Measurements from ENCODE around the gene TF.

The TF gene

GRCh38 chr3:133760916-133761315 is 14.7 kb downstream of the TF start:
- CTCF ChIA-PET: no interaction called here
- DNase-seq (ENCODE audit: extremely low spot score): no peak

GRCh38 chr3:133761605-133762484 is 15.7 kb downstream of the TF start:
- CTCF ChIA-PET: no interaction called here
- DNase-seq (ENCODE audit: extremely low spot score): no peak
- TF ChIP-seq NFRKB (IDR thresholded peaks at IDR 0.05) (no peak), PKNOX1 (IDR thresholded peaks at IDR 0.05) (no peak), SP1 (IDR thresholded peaks at IDR 0.05) (no peak), CTBP1 (IDR thresholded peaks at IDR 0.05; ENCODE audit: borderline replicate concordance) (no peak), HDGF (IDR thresholded peaks at IDR 0.05; ENCODE audit: borderline replicate concordance) (no peak), SUZ12 (IDR thresholded peaks at IDR 0.05) (no peak), ARNT (IDR thresholded peaks at IDR 0.05) (no peak), FOXK2 (IDR thresholded peaks at IDR 0.05) (no peak), FOXM1 (IDR thresholded peaks at IDR 0.05; ENCODE audit: borderline replicate concordance) (no peak)
- POLR2A ChIA-PET: no interaction called here

More at GRCh38 chr3:133760916-133761315, 14.7 kb downstream of the TF start:
- POLR2A ChIA-PET: no interaction called here
- TF ChIP-seq SUZ12 (IDR thresholded peaks at IDR 0.05): no peak
- no peak for TF ChIP-seq CTBP1 (IDR thresholded peaks at IDR 0.05; ENCODE audit: borderline replicate concordance)
- TF ChIP-seq FOXM1 (IDR thresholded peaks at IDR 0.05; ENCODE audit: borderline replicate concordance): no peak
- no peak for TF ChIP-seq ZNF384 (IDR thresholded peaks at IDR 0.05)
- TF ChIP-seq PKNOX1 (IDR thresholded peaks at IDR 0.05): no peak
- TF ChIP-seq LEF1 (IDR thresholded peaks at IDR 0.05; ENCODE audit: borderline replicate concordance): no peak
- TF ChIP-seq ARNT (IDR thresholded peaks at IDR 0.05): no peak
- no peak for TF ChIP-seq L3MBTL2 (conservative IDR thresholded peaks at IDR 0.05)
- TF ChIP-seq ELF4 (IDR thresholded peaks at IDR 0.05): no peak
- no peak for TF ChIP-seq FOXK2 (IDR thresholded peaks at IDR 0.05)
- no peak for TF ChIP-seq TARDBP (IDR thresholded peaks at IDR 0.05)
- no peak for TF ChIP-seq SP1 (IDR thresholded peaks at IDR 0.05)
- no peak for TF ChIP-seq NFRKB (IDR thresholded peaks at IDR 0.05)
- no peak for TF ChIP-seq FOXA1 (IDR thresholded peaks at IDR 0.05)
- TF ChIP-seq BHLHE40 (IDR thresholded peaks at IDR 0.05; ENCODE audit: borderline replicate concordance): no peak
- no peak for TF ChIP-seq HDGF (IDR thresholded peaks at IDR 0.05; ENCODE audit: borderline replicate concordance)

DNA sequence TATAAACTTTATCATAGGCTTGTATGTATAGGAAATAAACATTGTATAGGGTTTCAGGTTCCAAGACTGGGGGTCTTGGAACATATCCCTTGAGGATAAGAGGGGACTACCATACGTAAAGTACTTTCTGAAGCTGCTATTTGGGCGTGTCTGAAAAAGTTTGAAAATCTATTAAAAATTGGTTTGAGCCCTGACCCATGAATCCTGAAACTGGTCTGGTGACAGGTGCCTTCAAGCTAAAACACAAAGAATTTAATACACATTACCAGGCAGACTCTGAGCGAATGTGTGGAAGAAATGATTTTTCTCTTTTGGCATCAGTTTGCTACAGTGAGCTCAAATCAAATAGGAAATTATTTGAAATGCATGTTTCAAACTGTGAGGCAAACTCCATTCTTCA is 16.3 kb downstream of the TF start:
- no peak for DNase-seq (ENCODE audit: extremely low spot score)
- TF ChIP-seq FOXA1 (IDR thresholded peaks at IDR 0.05): no peak
- TF ChIP-seq FOXK2 (IDR thresholded peaks at IDR 0.05): no peak
- no peak for TF ChIP-seq PKNOX1 (IDR thresholded peaks at IDR 0.05)
- TF ChIP-seq CTBP1 (IDR thresholded peaks at IDR 0.05; ENCODE audit: borderline replicate concordance): no peak
- TF ChIP-seq BHLHE40 (IDR thresholded peaks at IDR 0.05; ENCODE audit: borderline replicate concordance): no peak
- TF ChIP-seq SP1 (IDR thresholded peaks at IDR 0.05): no peak
- no peak for TF ChIP-seq NFRKB (IDR thresholded peaks at IDR 0.05)
- no peak for TF ChIP-seq ARNT (IDR thresholded peaks at IDR 0.05)
- no peak for TF ChIP-seq HDGF (IDR thresholded peaks at IDR 0.05; ENCODE audit: borderline replicate concordance)
- TF ChIP-seq LEF1 (IDR thresholded peaks at IDR 0.05; ENCODE audit: borderline replicate concordance): no peak
- no peak for TF ChIP-seq SUZ12 (IDR thresholded peaks at IDR 0.05)
- TF ChIP-seq ELF4 (IDR thresholded peaks at IDR 0.05): no peak
- no peak for TF ChIP-seq TARDBP (IDR thresholded peaks at IDR 0.05)
- TF ChIP-seq L3MBTL2 (conservative IDR thresholded peaks at IDR 0.05): no peak
- no peak for TF ChIP-seq ZNF384 (IDR thresholded peaks at IDR 0.05)
- no peak for TF ChIP-seq FOXM1 (IDR thresholded peaks at IDR 0.05; ENCODE audit: borderline replicate concordance)
- ChIA-PET CTCF (no interaction called here), POLR2A (no interaction called here)

- no peak for DNase-seq (ENCODE audit: extremely low spot score)
- ChIA-PET POLR2A (no interaction called here), CTCF (no interaction called here)
- no peak for TF ChIP-seq ELF4 (IDR thresholded peaks at IDR 0.05)
- TF ChIP-seq L3MBTL2 (conservative IDR thresholded peaks at IDR 0.05): no peak
- TF ChIP-seq ZNF384 (IDR thresholded peaks at IDR 0.05): no peak
- TF ChIP-seq FOXA1 (IDR thresholded peaks at IDR 0.05): no peak
- TF ChIP-seq ARNT (IDR thresholded peaks at IDR 0.05): no peak
- no peak for TF ChIP-seq SP1 (IDR thresholded peaks at IDR 0.05)
- no peak for TF ChIP-seq HDGF (IDR thresholded peaks at IDR 0.05; ENCODE audit: borderline replicate concordance)
- TF ChIP-seq LEF1 (IDR thresholded peaks at IDR 0.05; ENCODE audit: borderline replicate concordance): no peak
- TF ChIP-seq FOXM1 (IDR thresholded peaks at IDR 0.05; ENCODE audit: borderline replicate concordance): no peak
- no peak for TF ChIP-seq BHLHE40 (IDR thresholded peaks at IDR 0.05; ENCODE audit: borderline replicate concordance)
Measured at GRCh38 chr3:133763797-133764683, 17.8 kb downstream of the TF start.

GRCh38 chr3:133765256-133765655 is 19.1 kb downstream of the TF start:
- POLR2A ChIA-PET: no interaction called here
- CTCF ChIA-PET: no interaction called here
- TF ChIP-seq ARNT (IDR thresholded peaks at IDR 0.05) (no peak), ZNF384 (IDR thresholded peaks at IDR 0.05) (no peak), PKNOX1 (IDR thresholded peaks at IDR 0.05) (no peak), ELF4 (IDR thresholded peaks at IDR 0.05) (no peak), NFRKB (IDR thresholded peaks at IDR 0.05) (no peak), CTBP1 (IDR thresholded peaks at IDR 0.05; ENCODE audit: borderline replicate concordance) (no peak), HDGF (IDR thresholded peaks at IDR 0.05; ENCODE audit: borderline replicate concordance) (no peak), BHLHE40 (IDR thresholded peaks at IDR 0.05; ENCODE audit: borderline replicate concordance) (no peak), FOXA1 (IDR thresholded peaks at IDR 0.05) (no peak), FOXK2 (IDR thresholded peaks at IDR 0.05) (no peak), LEF1 (IDR thresholded peaks at IDR 0.05; ENCODE audit: borderline replicate concordance) (no peak), L3MBTL2 (conservative IDR thresholded peaks at IDR 0.05) (no peak), TARDBP (IDR thresholded peaks at IDR 0.05) (no peak), SUZ12 (IDR thresholded peaks at IDR 0.05) (no peak)
- DNase-seq (ENCODE audit: extremely low spot score): no peak

Measured in HEK293T (cell line).